Activated T-cell treated with anti-CD3 and anti-CD28 coated beads, Interleukin-2, amount 50 U/mL, for 4 hours (primary cell): Measurements from ENCODE around the gene MAP3K5. TPM values are rescaled to one million over a fixed set of nuclear protein-coding genes. Genes with fewer than 3 reads are reported as not detected.

Experiments
- ATAC-seq, 2 donors: fragments of 200-7000 bp; cut with Tn5 transposase; one replicate each; pipeline ENCODE4 v1.10.0; 2021
- DNase-seq: peaks from one replicate; pipeline ENCODE4 v3.0.0-alpha.2; 2020
- H3K27me3 Mint-ChIP-seq: one replicate; pipeline ENCODE4 v1.8.0; 2021; ENCODE audit warnings: low read depth, mixed read lengths
- H3K36me3 Mint-ChIP-seq: one replicate; pipeline ENCODE4 v1.8.0; 2022; ENCODE audit warnings: mixed read lengths; ENCODE audit not compliant: insufficient read depth
- H3K4me1 Mint-ChIP-seq: one replicate; pipeline ENCODE4 v1.8.0; 2021; ENCODE audit warnings: low read depth, mixed read lengths
- H3K4me3 Mint-ChIP-seq: one replicate; pipeline ENCODE4 v1.8.0; 2021; ENCODE audit warnings: mild to moderate bottlenecking, moderate library complexity, mixed read lengths
- H3K9me3 Mint-ChIP-seq: one replicate; pipeline ENCODE4 v1.8.0; 2021; ENCODE audit warnings: mixed read lengths
- total RNA-seq, 3 donors: library from RNA; stranded (reverse); gene quantifications; one replicate each; pipeline ENCODE4 v1.2.1, GENCODE V29; 2021

Gene MAP3K5
- total RNA-seq, 3 donors from 2014 or later, result 5.7 to 10.5 (median 7.9) TPM

- Mint-ChIP-seq H3K27me3 (no peaks in the 10 kb centered on the region), H3K4me3 (no peak overlapping the region)
- no peak for DNase-seq
Measured at GRCh38 chr6:136640132-136640915, 152.0 kb downstream of the MAP3K5 start.

DNA sequence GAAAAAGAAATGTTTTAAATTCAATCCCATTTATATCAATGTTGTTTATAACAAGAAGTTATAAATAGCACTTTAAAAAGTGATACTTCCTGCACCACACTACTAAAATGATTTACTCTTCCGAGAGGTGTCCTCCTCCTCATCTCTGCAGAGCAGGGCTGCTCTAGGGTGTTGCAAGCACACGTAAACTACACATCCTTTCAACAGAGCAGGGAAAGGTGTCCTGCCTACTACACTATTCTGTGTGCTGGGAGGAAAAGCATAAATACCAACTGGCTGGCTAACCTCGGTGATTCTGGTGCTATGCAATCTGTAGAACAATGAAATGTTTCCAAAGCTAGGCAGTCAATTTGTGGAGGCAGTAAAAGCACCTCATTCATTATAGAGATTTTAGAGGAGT lies 152.6 kb downstream of the MAP3K5 start:
- H3K27me3 Mint-ChIP-seq, result no peaks in the 10 kb centered on the region
- H3K4me1 Mint-ChIP-seq, result peaks cover 3% of the 10 kb centered on the region
- no peaks in the 10 kb centered on the region for H3K9me3 Mint-ChIP-seq
- no peak overlapping the region for H3K4me3 Mint-ChIP-seq
- DNase-seq (no peak), ATAC-seq (no peak)
- peaks cover 14% of the 10 kb centered on the region for H3K36me3 Mint-ChIP-seq

More at GRCh38 chr6:136640132-136640915, 152.0 kb downstream of the MAP3K5 start:
- Mint-ChIP-seq H3K36me3 (peaks cover 14% of the 10 kb centered on the region), H3K4me1 (peaks cover 3% of the 10 kb centered on the region), H3K9me3 (no peaks in the 10 kb centered on the region)
- ATAC-seq, result no peak

DNA sequence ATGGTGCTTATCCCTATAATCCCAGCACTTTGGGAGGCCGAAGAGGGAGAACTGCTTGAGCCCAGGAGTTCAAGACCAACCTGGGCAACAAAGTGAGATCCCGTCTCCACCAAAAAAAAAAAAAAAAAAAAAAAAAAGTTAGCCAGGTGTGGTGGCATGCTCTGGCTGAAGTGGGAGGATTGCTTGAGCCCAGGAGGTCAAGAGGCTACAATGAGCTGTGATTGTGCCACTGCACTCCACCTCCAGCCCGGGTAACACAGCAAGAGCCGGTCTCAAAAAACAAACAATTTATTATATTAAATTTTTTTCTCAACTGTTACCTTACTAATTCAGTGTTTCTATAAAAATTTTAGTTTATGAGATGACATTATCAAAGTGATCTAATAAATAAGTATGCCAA lies 156.7 kb downstream of the MAP3K5 start:
- no peak for ATAC-seq
- no peak for DNase-seq
- Mint-ChIP-seq H3K4me3 (no peak overlapping the region), H3K9me3 (no peaks in the 10 kb centered on the region), H3K27me3 (no peaks in the 10 kb centered on the region), H3K4me1 (peaks cover 2% of the 10 kb centered on the region), H3K36me3 (peaks cover 23% of the 10 kb centered on the region)

DNA sequence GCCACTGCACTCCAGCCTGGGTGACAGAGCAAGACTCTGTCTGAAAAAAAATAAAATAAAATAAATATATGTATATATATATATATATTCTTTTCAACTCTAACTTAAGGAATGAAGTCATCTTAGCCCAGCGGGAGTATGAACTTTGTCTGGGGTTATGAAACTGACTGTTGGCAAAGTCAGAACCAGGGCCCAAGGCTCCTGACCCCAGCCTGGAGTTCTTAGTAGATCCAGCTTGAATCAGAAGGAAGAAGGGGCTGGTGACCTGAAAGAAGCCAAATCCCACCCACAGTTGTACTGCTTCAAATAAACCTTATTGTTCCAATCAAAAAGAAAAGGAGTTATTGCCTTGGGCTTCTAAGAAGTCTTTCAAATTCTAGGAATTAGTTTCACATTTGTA lies 158.9 kb downstream of the MAP3K5 start:
- ATAC-seq (no peak), DNase-seq (no peak)
- H3K27me3 Mint-ChIP-seq, result no peaks in the 10 kb centered on the region
- peaks cover 29% of the 10 kb centered on the region for H3K36me3 Mint-ChIP-seq
- H3K9me3 Mint-ChIP-seq, result no peaks in the 10 kb centered on the region
- no peak overlapping the region for H3K4me3 Mint-ChIP-seq
- H3K4me1 Mint-ChIP-seq, result no peaks in the 10 kb centered on the region

GRCh38 chr6:136628996-136629395 lies 163.3 kb downstream of the MAP3K5 start:
- H3K4me3 Mint-ChIP-seq, result no peak overlapping the region
- ATAC-seq (peak in 1 of 2 donors; percentile 32), DNase-seq (no peak)
- H3K36me3 Mint-ChIP-seq, result peaks cover 29% of the 10 kb centered on the region
- no peaks in the 10 kb centered on the region for H3K4me1 Mint-ChIP-seq
- no peaks in the 10 kb centered on the region for H3K27me3 Mint-ChIP-seq
- no peaks in the 10 kb centered on the region for H3K9me3 Mint-ChIP-seq

DNA sequence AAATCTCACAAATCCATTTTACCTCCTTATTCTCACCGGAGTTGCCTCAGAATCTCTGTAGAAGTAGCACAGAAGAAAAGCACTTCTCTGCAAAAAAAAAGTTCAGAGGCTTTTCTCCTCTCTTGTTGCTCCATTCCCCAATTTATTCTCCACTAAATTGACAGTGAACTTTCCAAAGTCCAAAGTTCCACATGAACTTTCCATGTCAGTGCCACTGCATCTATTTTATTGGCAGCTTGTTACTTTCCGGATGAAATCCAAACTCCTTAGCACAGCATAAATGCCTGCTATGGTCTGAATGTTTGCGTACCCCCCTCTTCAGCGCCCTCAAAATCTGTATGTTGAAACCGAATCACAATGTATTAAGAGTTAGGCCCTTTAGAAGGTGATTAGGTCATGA lies 165.1 kb downstream of the MAP3K5 start:
- H3K36me3 Mint-ChIP-seq, result peaks cover 39% of the 10 kb centered on the region
- no peaks in the 10 kb centered on the region for H3K9me3 Mint-ChIP-seq
- no peak overlapping the region for H3K4me3 Mint-ChIP-seq
- ATAC-seq, result no peak
- H3K27me3 Mint-ChIP-seq, result no peaks in the 10 kb centered on the region
- H3K4me1 Mint-ChIP-seq, result no peaks in the 10 kb centered on the region
- DNase-seq, result no peak

DNA sequence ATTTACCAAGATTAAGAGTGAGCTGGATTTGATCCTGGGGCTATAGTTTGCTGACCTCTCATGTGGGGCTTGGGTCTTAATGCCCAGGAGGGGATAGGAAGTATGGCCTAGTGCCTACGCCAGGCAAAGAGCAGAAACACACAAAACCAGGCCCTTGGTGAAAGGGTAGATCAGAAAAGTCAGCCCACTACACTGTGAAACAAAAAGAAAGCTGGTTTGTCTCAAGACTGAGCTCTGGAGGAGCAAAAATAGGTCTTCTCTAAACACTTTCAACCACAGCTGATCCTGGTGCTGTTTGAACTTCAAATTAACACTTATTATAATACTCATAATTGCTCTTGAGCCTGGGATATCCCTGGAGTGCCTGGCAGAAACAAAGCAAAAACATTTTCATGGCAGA lies 167.0 kb downstream of the MAP3K5 start:
- no peak overlapping the region for H3K4me3 Mint-ChIP-seq
- ATAC-seq (no peak), DNase-seq (no peak)
- H3K27me3 Mint-ChIP-seq, result no peaks in the 10 kb centered on the region
- no peaks in the 10 kb centered on the region for H3K4me1 Mint-ChIP-seq
- H3K36me3 Mint-ChIP-seq, result peaks cover 41% of the 10 kb centered on the region
- no peaks in the 10 kb centered on the region for H3K9me3 Mint-ChIP-seq

- Mint-ChIP-seq H3K36me3 (peaks cover 41% of the 10 kb centered on the region), H3K27me3 (no peaks in the 10 kb centered on the region), H3K4me3 (no peak overlapping the region), H3K4me1 (no peaks in the 10 kb centered on the region), H3K9me3 (no peaks in the 10 kb centered on the region)
- ATAC-seq (no peak), DNase-seq (no peak)
Measured at GRCh38 chr6:136624347-136624746, 167.9 kb downstream of the MAP3K5 start.

GRCh38 chr6:136618086-136618485 lies 174.2 kb downstream of the MAP3K5 start:
- Mint-ChIP-seq H3K36me3 (peaks cover 38% of the 10 kb centered on the region), H3K9me3 (no peaks in the 10 kb centered on the region), H3K4me3 (no peak overlapping the region), H3K4me1 (no peaks in the 10 kb centered on the region), H3K27me3 (no peaks in the 10 kb centered on the region)
- ATAC-seq, result no peak
- no peak for DNase-seq

- no peak for ATAC-seq
- no peaks in the 10 kb centered on the region for H3K4me1 Mint-ChIP-seq
Measured at GRCh38 chr6:136616527-136616926, 175.8 kb downstream of the MAP3K5 start.

DNA sequence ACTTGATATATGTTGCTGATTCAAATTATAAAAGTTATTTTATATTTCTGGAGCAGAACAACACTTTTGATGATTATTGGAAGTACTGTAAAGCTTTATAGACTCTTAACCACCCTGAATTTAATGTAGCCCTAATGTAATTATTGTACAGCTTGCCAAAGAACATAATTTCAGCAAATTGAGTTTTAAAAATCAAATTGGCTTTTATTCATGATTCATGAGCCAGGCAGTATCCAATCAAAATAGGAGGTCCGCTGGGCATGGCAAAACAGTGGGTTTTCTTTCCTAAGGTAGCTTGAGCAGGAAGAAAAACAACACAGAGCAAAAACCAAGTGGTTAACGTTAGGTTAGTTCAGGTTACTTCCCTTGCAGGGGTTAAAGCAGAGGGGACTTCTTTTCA lies 177.3 kb downstream of the MAP3K5 start:
- Mint-ChIP-seq H3K27me3 (no peaks in the 10 kb centered on the region), H3K4me3 (no peak overlapping the region), H3K9me3 (no peaks in the 10 kb centered on the region), H3K36me3 (peaks cover 31% of the 10 kb centered on the region), H3K4me1 (peaks cover 6% of the 10 kb centered on the region)
- no peak for ATAC-seq
- DNase-seq, result no peak

More at GRCh38 chr6:136616527-136616926, 175.8 kb downstream of the MAP3K5 start:
- DNase-seq, result no peak
- H3K27me3 Mint-ChIP-seq, result no peaks in the 10 kb centered on the region
- no peak overlapping the region for H3K4me3 Mint-ChIP-seq
- no peaks in the 10 kb centered on the region for H3K9me3 Mint-ChIP-seq
- H3K36me3 Mint-ChIP-seq, result peaks cover 31% of the 10 kb centered on the region

GRCh38 chr6:136614350-136614749 lies 177.9 kb downstream of the MAP3K5 start:
- Mint-ChIP-seq H3K9me3 (no peaks in the 10 kb centered on the region), H3K36me3 (peaks cover 29% of the 10 kb centered on the region), H3K4me1 (peaks cover 8% of the 10 kb centered on the region), H3K27me3 (no peaks in the 10 kb centered on the region), H3K4me3 (no peak overlapping the region)
- DNase-seq (no peak), ATAC-seq (no peak)

DNA sequence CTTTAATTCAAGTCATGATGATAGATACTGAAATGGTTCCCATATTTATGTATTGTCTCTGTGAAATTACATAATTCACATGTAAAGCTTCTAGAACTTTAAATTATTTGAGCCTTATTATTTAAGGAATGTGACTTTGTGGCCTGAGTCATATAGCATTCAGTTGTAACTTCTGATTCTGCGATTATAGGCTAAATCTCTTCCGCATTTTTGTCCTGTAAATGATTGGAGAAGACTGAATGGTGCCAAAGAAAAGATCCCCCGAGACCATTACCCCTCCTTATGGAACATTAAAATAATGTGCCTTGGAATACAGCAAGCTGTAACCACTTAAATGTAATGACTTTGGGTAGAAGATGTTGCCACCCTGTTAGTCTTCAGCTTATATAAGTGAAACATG lies 178.8 kb downstream of the MAP3K5 start:
- Mint-ChIP-seq H3K4me1 (peaks cover 8% of the 10 kb centered on the region), H3K27me3 (no peaks in the 10 kb centered on the region), H3K36me3 (peaks cover 23% of the 10 kb centered on the region), H3K9me3 (no peaks in the 10 kb centered on the region), H3K4me3 (no peak overlapping the region)
- no peak for DNase-seq
- no peak for ATAC-seq

GRCh38 chr6:136612666-136613389 lies 179.4 kb downstream of the MAP3K5 start:
- Mint-ChIP-seq H3K4me3 (no peak overlapping the region), H3K9me3 (no peaks in the 10 kb centered on the region), H3K36me3 (peaks cover 26% of the 10 kb centered on the region), H3K27me3 (no peaks in the 10 kb centered on the region), H3K4me1 (peaks cover 12% of the 10 kb centered on the region)
- no peak for DNase-seq
- ATAC-seq, result no peak

DNA sequence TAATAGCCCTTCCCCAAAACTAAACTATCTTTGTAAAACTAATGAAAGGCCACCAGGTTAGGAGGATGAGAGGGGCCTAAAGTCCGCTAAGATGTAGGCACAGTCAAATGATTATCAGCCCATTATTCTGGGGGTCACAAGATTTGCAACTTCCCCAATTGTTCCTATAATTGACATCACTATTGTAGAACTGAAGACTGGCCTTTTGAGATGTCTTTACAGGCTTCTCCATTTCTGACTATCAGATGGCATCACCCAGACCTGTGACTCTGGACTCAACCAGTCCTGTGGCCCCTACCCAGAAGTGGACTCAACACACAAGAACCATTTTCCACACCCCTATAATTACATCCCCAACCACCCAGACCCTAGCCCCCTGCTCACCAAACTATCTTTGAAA lies 180.5 kb downstream of the MAP3K5 start:
- ATAC-seq (no peak), DNase-seq (no peak)
- H3K4me3 Mint-ChIP-seq, result no peak overlapping the region
- no peaks in the 10 kb centered on the region for H3K9me3 Mint-ChIP-seq
- H3K27me3 Mint-ChIP-seq, result no peaks in the 10 kb centered on the region
- H3K4me1 Mint-ChIP-seq, result peaks cover 12% of the 10 kb centered on the region
- peaks cover 26% of the 10 kb centered on the region for H3K36me3 Mint-ChIP-seq
